Stimulated activated memory B cell treated with anti-CD40 and anti-IgM and Interleukin-4, amounts not matched to agents 10 μg/mL and 1 μg/mL and 100 μg/mL, for 72 hours (primary cell): Measurements from ENCODE around the gene NAA80.

ENCODE experiments used
- ATAC-seq: fragments of 150-1000 bp; cut with Tn5 transposase; 2 replicates; pipeline ENCODE4 v1.10.0; 2021
- H3K27ac Mint-ChIP-seq: one replicate; pipeline ENCODE4 v1.8.0; 2022; ENCODE audit warnings: mild to moderate bottlenecking, mixed read lengths
- H3K27me3 Mint-ChIP-seq: one replicate; pipeline ENCODE4 v1.8.0; 2022; ENCODE audit warnings: mixed read lengths
- H3K36me3 Mint-ChIP-seq: one replicate; pipeline ENCODE4 v1.8.0; 2022; ENCODE audit warnings: mixed read lengths
- H3K4me1 Mint-ChIP-seq: one replicate; pipeline ENCODE4 v1.8.0; 2022; ENCODE audit warnings: mixed read lengths
- H3K4me3 Mint-ChIP-seq: one replicate; pipeline ENCODE4 v1.8.0; 2022; ENCODE audit warnings: mild to moderate bottlenecking, moderate library complexity, mixed read lengths
- H3K9me3 Mint-ChIP-seq: one replicate; pipeline ENCODE4 v1.8.0; 2022; ENCODE audit warnings: mixed read lengths

Gene NAA80

GRCh38 chr3:50336452-50337174, 37.4 kb upstream of the NAA80 start:
- Mint-ChIP-seq H3K27me3 (no peaks in the 10 kb centered on the region), H3K27ac (peak overlapping the region; percentile 99), H3K4me3 (peak overlapping the region; percentile 89), H3K9me3 (no peaks in the 10 kb centered on the region), H3K36me3 (peaks cover 25% of the 10 kb centered on the region), H3K4me1 (peaks cover 53% of the 10 kb centered on the region)
- ATAC-seq: peak; percentile 51

GRCh38 chr3:50334339-50335075, 35.3 kb upstream of the NAA80 start:
- Mint-ChIP-seq H3K27me3 (no peaks in the 10 kb centered on the region), H3K9me3 (no peaks in the 10 kb centered on the region), H3K27ac (no peak overlapping the region), H3K4me3 (no peak overlapping the region), H3K4me1 (peaks cover 42% of the 10 kb centered on the region), H3K36me3 (peaks cover 33% of the 10 kb centered on the region)
- ATAC-seq: no peak

- no peak for ATAC-seq
- no peaks in the 10 kb centered on the region for H3K27me3 Mint-ChIP-seq
- peaks cover 35% of the 10 kb centered on the region for H3K4me1 Mint-ChIP-seq
- H3K4me3 Mint-ChIP-seq: no peak overlapping the region
- H3K27ac Mint-ChIP-seq: no peak overlapping the region
- H3K36me3 Mint-ChIP-seq: peaks cover 27% of the 10 kb centered on the region
- no peaks in the 10 kb centered on the region for H3K9me3 Mint-ChIP-seq
These were observed 34.6 kb upstream of the NAA80 start for GRCh38 chr3:50333744-50334328.

GRCh38 chr3:50331364-50331907, 32.2 kb upstream of the NAA80 start:
- Mint-ChIP-seq H3K36me3 (peaks cover 19% of the 10 kb centered on the region), H3K27me3 (no peaks in the 10 kb centered on the region), H3K9me3 (no peaks in the 10 kb centered on the region), H3K4me1 (peaks cover 43% of the 10 kb centered on the region), H3K27ac (no peak overlapping the region), H3K4me3 (no peak overlapping the region)
- ATAC-seq: no peak

GRCh38 chr3:50330330-50330729, 31.1 kb upstream of the NAA80 start:
- H3K4me3 Mint-ChIP-seq: no peak overlapping the region
- peaks cover 20% of the 10 kb centered on the region for H3K36me3 Mint-ChIP-seq
- peaks cover 41% of the 10 kb centered on the region for H3K4me1 Mint-ChIP-seq
- no peak overlapping the region for H3K27ac Mint-ChIP-seq
- H3K9me3 Mint-ChIP-seq: no peaks in the 10 kb centered on the region
- ATAC-seq: no peak
- H3K27me3 Mint-ChIP-seq: no peaks in the 10 kb centered on the region

- H3K27ac Mint-ChIP-seq: peak within 1 kb of the TSS; percentile 85
- no peaks in the 10 kb centered on the region for H3K9me3 Mint-ChIP-seq
- H3K4me3 Mint-ChIP-seq: peak within 1 kb of the TSS; percentile 83
- peak; percentile 96 for ATAC-seq
- peaks cover 47% of the 10 kb centered on the region for H3K4me1 Mint-ChIP-seq
- no peaks in the 10 kb centered on the region for H3K27me3 Mint-ChIP-seq
- peaks cover 30% of the 10 kb centered on the region for H3K36me3 Mint-ChIP-seq
These were observed 28.9 kb upstream of the NAA80 start, which contains the start of gene TUSC2 for GRCh38 chr3:50327943-50328691. Gene TUSC2 (minus strand): TSS chr3:50328223. CDS start chr3:50328099, 124 bp downstream.

GRCh38 chr3:50327129-50327528, 27.9 kb upstream of the NAA80 start:
- peaks cover 56% of the 10 kb centered on the region for H3K4me1 Mint-ChIP-seq
- ATAC-seq: no peak
- peaks cover 26% of the 10 kb centered on the region for H3K36me3 Mint-ChIP-seq
- no peaks in the 10 kb centered on the region for H3K9me3 Mint-ChIP-seq
- no peaks in the 10 kb centered on the region for H3K27me3 Mint-ChIP-seq
- H3K4me3 Mint-ChIP-seq: peak overlapping the region; percentile 83
- peak overlapping the region; percentile 85 for H3K27ac Mint-ChIP-seq

- ATAC-seq: no peak
- Mint-ChIP-seq H3K9me3 (no peaks in the 10 kb centered on the region), H3K27ac (no peak overlapping the region), H3K4me3 (peak overlapping the region; percentile 9), H3K27me3 (no peaks in the 10 kb centered on the region), H3K4me1 (peaks cover 56% of the 10 kb centered on the region), H3K36me3 (peaks cover 24% of the 10 kb centered on the region)
These were observed 27.0 kb upstream of the NAA80 start for GRCh38 chr3:50326182-50326541.

- Mint-ChIP-seq H3K27ac (no peak overlapping the region), H3K36me3 (peaks cover 22% of the 10 kb centered on the region), H3K4me3 (no peak overlapping the region), H3K4me1 (peaks cover 58% of the 10 kb centered on the region), H3K27me3 (no peaks in the 10 kb centered on the region), H3K9me3 (no peaks in the 10 kb centered on the region)
- ATAC-seq: no peak
These were observed 26.4 kb upstream of the NAA80 start for GRCh38 chr3:50325497-50326181.

GRCh38 chr3:50325113-50325480, 25.9 kb upstream of the NAA80 start:
- no peak overlapping the region for H3K4me3 Mint-ChIP-seq
- no peaks in the 10 kb centered on the region for H3K27me3 Mint-ChIP-seq
- ATAC-seq: no peak
- H3K4me1 Mint-ChIP-seq: peaks cover 63% of the 10 kb centered on the region
- H3K36me3 Mint-ChIP-seq: peaks cover 17% of the 10 kb centered on the region
- H3K9me3 Mint-ChIP-seq: no peaks in the 10 kb centered on the region
- H3K27ac Mint-ChIP-seq: no peak overlapping the region

GRCh38 chr3:50324351-50325112, 25.3 kb upstream of the NAA80 start:
- no peaks in the 10 kb centered on the region for H3K9me3 Mint-ChIP-seq
- no peak for ATAC-seq
- H3K4me1 Mint-ChIP-seq: peaks cover 69% of the 10 kb centered on the region
- no peaks in the 10 kb centered on the region for H3K27me3 Mint-ChIP-seq
- H3K27ac Mint-ChIP-seq: peak overlapping the region; percentile 5
- H3K4me3 Mint-ChIP-seq: no peak overlapping the region
- peaks cover 12% of the 10 kb centered on the region for H3K36me3 Mint-ChIP-seq

GRCh38 chr3:50323614-50324199, 24.5 kb upstream of the NAA80 start:
- H3K27ac Mint-ChIP-seq: peak overlapping the region; percentile 5
- H3K4me1 Mint-ChIP-seq: peaks cover 77% of the 10 kb centered on the region
- ATAC-seq: no peak
- H3K27me3 Mint-ChIP-seq: no peaks in the 10 kb centered on the region
- no peaks in the 10 kb centered on the region for H3K9me3 Mint-ChIP-seq
- peaks cover 12% of the 10 kb centered on the region for H3K36me3 Mint-ChIP-seq
- H3K4me3 Mint-ChIP-seq: no peak overlapping the region

GRCh38 chr3:50323092-50323600, 23.9 kb upstream of the NAA80 start:
- Mint-ChIP-seq H3K27ac (peak overlapping the region; percentile 5), H3K36me3 (peaks cover 12% of the 10 kb centered on the region), H3K4me3 (no peak overlapping the region), H3K9me3 (no peaks in the 10 kb centered on the region), H3K27me3 (no peaks in the 10 kb centered on the region), H3K4me1 (peaks cover 77% of the 10 kb centered on the region)
- no peak for ATAC-seq
